Measurements from ENCODE around the gene SERPINB6.
A peak's percentile ranks its signal among the peaks of the same experiment; 100 is the strongest.
"Not testable (repeated sequence)": the region's sequence is repeated elsewhere in the genome, so short reads cannot be mapped to it uniquely, and the experiment has no call there.

SERPINB6 gene

DNA sequence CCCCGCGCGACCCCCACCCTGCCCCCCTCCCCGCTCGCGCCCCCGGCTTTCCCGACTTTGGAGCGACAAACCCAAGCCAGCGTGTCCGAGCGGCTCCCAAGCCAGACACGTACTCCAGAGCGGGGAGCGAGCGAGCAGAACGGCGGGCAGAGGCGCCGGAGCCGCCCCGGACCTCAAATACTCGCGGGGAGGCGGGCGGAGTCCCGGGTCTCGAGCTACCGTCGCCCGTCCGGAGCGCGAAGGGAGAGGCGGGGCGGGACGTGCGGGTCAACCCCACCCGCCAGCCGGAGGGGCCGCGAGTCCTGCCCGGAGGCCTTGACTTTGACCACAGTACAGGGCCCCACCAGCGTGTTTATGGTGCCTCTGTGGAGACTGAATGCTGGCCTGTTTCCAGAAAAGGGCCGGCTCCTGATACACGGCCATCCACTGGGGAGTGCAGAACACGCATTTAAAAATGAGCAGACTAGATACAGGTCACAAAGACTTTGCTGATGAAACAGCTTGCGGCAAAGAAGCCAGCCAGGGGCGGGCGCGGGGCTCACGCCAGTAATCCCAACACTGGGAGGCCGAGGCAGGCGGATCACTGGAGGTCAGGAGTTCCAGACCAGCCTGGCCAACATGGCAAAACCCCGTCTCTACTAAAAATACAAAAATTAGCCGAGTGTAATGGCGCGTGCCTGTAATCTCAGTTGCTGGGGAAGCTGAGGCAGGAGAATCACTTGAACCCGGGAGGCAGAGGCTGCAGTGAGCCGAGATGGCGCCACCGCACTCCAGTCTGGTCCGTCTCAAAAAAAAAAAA is at the start of gene SERPINB6:
TSS of gene SERPINB6 (minus strand) at position 148 of the 799 bp plus-strand sequence. CDS start 12,235 bp downstream, outside the sequence.
- DNase-seq (ENCODE audit: low spot score), result no peak

GRCh38 chr6:3019749-3020320 is 48.5 kb upstream of the SERPINB6 start:
- DNase-seq (ENCODE audit: low spot score), result no peak

DNA sequence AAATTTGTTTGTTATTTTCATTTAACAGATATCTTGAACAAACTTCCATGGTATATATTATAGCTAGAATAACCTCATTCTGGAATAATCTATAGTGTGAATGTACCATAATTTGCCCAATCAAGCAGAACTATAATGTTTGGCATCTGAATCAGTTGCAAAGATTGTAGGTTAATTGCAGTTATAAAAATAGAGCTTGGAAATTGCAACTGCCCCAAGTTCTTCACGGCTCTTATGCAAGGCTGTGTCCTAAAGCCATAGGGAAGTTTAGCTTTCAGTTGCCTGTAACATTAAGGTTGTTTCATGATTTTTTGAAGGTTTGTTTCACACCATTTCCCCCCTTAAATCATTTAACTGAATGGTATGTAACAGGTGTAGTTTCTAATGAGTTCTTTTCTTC is 47.7 kb upstream of the SERPINB6 start:
- no peak for DNase-seq (ENCODE audit: low spot score)

DNA sequence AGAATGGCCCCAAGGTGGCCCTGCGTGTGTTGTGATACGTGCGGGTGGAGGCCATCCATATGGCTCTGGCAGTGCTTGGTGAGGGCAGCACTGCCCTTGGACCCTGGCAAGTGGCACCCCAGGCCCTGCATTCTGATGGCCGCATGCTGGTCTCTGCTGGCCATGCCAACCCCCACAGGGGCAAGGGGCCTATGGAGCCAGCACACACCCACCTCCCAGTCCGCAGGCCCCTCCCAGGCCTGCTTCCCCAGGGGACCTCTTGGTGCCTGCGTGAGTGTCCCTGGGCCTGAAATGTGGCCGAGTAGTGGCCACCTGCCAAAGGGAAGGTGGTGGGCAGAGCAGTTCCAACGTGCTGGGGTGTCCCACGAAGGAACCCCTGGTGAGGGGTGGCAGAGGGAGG is 45.9 kb upstream of the SERPINB6 start:
- no peak for DNase-seq (ENCODE audit: low spot score)

- no peak for DNase-seq (ENCODE audit: low spot score)
Observed at GRCh38 chr6:3016473-3017280, 45.3 kb upstream of the SERPINB6 start.

DNA sequence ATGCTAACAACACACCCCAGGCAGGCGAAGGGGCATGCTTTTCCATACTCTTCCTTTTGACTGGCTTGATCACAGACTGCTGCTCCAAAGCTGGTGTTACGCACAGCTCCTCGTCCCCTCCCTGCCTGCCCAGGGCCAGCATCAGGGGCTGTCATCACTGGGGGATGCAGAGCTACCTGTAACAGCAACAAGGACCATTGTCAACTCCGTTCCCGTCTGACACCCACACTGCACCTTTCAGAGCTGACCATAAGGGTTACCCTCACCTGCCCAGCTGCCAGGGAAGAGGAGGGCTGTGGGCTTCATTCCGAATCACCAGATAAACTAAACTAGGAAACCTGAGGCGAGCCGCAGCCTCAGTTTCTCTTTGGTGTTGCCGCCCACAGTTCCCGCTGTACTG is 43.8 kb upstream of the SERPINB6 start:
- no peak for DNase-seq (ENCODE audit: low spot score)

GRCh38 chr6:3014675-3015066 is 43.3 kb upstream of the SERPINB6 start:
- DNase-seq (ENCODE audit: low spot score), result no peak

- DNase-seq (ENCODE audit: low spot score), result no peak
Observed at GRCh38 chr6:3013901-3014674, 42.7 kb upstream of the SERPINB6 start.

DNA sequence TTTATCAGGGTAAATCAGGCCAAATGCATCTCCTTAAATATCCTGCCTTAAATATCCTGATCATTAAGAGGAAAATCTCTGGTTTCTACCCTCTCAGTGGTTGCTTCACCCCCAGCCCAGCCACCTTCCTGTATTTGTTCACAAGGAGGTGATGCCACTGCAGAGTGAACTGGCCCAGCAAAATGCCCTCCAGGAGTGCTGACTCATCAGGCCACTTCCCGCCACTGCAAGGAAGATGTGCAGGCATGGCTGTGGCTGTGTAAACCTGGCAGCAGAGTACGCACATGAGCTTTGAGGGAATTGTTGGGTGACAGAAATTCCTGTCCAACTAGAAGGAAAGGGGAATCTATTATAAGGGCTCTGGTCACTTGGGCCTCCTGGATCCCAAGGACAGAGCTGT is 42.1 kb upstream of the SERPINB6 start:
- peak; percentile 12 for DNase-seq (ENCODE audit: low spot score)

- no peak for DNase-seq (ENCODE audit: low spot score)
Observed at GRCh38 chr6:3011592-3011991, 40.2 kb upstream of the SERPINB6 start.

DNA sequence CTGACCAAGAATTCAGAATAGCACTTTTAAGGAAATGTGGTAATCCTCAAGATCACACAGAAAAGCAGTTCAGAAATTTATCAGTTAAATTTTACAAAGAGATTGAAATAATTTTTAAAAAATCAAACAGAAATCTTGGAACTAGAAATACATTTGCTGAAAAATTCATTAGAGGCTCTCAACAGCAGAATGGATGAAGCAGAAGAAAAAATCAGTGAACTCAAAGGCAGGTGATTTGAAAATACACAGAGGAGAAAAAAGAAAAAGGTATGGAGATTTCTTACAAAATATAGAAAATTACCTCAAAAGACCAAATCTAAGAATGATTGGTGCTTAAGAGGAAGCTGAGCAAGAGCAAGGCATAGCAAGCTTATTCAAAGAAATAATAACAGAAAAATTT is 39.8 kb upstream of the SERPINB6 start:
- DNase-seq (ENCODE audit: low spot score), result no peak

- no peak for DNase-seq (ENCODE audit: low spot score)
Observed at GRCh38 chr6:3009930-3010329, 38.6 kb upstream of the SERPINB6 start.

DNA sequence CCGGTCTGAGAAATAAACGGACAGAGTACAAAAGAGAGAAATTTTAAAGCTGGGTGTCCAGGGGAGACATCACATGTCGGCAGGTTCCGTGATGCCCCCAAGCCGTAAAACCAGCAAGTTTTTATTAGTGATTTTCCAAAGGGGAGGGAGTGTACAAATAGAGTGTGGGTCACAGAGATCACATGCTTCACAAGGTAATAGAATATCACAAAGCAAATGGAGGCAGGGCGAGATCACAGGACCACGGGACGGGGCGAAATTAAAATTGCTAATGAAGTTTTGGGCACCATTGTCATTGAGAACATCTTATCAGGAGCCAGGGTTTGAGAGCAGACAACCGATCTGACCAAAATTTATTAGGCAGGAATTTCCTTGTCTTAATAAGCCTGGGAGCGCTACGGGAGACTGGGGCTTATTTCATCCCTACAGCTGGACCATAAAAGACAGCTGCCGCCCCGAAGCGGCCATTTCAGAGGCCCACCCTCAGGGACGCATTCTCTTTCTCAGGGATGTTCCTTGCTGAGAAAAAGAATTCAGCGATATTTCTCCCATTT is 37.4 kb upstream of the SERPINB6 start:
- not testable (repeated sequence) for DNase-seq (ENCODE audit: low spot score)

- DNase-seq (ENCODE audit: low spot score), result no peak
Observed at GRCh38 chr6:3007571-3007970, 36.2 kb upstream of the SERPINB6 start.

- no peak for DNase-seq (ENCODE audit: low spot score)
Observed at GRCh38 chr6:3006476-3006875, 35.1 kb upstream of the SERPINB6 start.

- DNase-seq (ENCODE audit: low spot score), result no peak
Observed at GRCh38 chr6:3005874-3006273, 34.5 kb upstream of the SERPINB6 start.

GRCh38 chr6:3005077-3005476 is 33.7 kb upstream of the SERPINB6 start:
- no peak for DNase-seq (ENCODE audit: low spot score)

GRCh38 chr6:3003226-3003625 is 31.9 kb upstream of the SERPINB6 start:
- not testable (repeated sequence) for DNase-seq (ENCODE audit: low spot score)

DNA sequence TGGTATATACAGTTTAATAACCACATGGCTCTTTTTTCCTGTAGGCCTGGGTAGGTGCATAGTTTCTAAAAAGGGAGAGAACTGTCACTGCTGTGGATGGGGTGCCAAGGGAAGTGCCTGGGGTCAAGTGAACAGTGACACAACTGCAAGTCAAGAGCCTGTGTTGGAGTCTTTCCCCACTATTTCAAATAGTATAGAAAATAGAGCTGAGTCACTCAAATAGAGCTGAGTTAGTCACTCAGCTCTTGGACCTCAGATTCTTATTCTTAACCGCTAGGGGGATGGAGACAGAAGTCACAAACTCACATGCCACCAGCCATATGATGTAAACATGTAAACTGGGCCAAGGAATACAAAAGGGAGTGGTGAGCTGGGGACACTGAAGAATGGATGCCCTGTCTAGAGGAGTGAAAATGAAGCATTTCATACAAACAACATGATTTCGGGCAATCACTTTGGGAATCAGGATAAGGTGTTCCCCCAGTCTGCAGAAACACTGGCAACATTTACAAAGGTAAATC is 30.5 kb upstream of the SERPINB6 start:
- DNase-seq (ENCODE audit: low spot score), result peak; percentile 45

DNA sequence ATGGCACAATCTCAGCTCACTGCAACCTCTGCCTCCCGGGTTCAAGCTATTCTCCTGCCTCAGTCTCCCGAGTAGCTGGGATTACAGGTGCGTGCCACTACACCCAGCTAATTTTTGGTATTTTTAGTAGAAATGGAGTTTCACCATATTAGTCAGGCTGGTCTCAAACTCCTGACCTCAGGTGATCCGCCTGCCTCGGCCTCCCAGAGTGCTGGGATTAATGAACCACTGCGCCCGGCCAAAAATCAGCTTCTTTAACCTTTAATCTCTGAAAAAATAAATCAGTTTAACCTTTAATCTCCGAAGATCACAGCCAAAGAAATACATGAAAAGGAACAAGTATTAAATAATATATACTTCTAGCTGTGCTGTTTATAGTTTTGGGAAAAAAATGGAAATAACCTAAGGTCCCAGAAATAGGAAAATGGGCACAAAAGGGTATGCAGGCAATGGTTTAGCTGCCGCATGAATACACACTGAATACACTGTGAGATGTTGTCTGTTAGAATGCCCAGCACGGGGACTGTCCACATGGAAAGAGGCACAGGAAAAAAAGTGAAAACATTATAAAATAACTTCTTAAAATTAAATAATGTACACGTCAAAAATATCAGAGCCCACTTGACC is 29.9 kb upstream of the SERPINB6 start:
- no peak for DNase-seq (ENCODE audit: low spot score)
